ENCODE data around the gene TBL1X.

TBL1X gene

GRCh38 chrX:9587642-9588041 is 122.8 kb downstream of the TBL1X start:
- no peaks in the 10 kb centered on the region for H3K9me3 ChIP-seq
- no peaks in the 10 kb centered on the region for H3K4me1 ChIP-seq (ENCODE audit: control insufficient read depth in 1 of 2, insufficient read depth in 1 of 2, low read depth in 1 of 2, low read length in 1 of 2)
- no peaks in the 10 kb centered on the region for H3K36me3 ChIP-seq
- no peak overlapping the region for H3K27ac ChIP-seq
- no peaks in the 10 kb centered on the region for H3K27me3 ChIP-seq
- H3K4me3 ChIP-seq (ENCODE audit: low read depth in 1 of 2, low read length in 1 of 2): no peak overlapping the region
- no peak for TF ChIP-seq CTCF (IDR thresholded peaks at IDR 0.05)

DNA sequence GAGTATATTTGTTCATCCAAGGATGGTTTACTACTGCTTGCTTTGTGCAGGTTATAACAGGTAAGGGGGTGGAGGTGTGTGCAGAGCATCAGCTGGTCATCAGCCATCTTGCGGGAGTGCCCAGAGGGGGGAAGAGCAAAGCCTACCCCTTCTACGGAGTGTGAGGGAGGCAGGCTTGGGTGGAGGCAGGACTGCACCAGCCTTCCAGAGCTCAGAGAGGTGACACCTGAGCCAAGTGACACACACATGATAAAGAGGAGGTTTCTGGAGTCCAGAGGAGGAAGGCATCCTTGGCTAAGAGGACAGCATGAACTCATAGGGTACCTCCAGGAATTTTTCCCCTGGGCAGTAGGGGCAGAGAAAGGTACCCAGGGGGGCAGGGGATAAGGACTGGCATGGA is 126.6 kb downstream of the TBL1X start:
- Histone ChIP-seq H3K4me1 (ENCODE audit: control insufficient read depth in 1 of 2, insufficient read depth in 1 of 2, low read depth in 1 of 2, low read length in 1 of 2) (peaks cover 0 to 3% of the 10 kb centered on the region in 2 experiments), H3K27ac (no peak overlapping the region)
- no peak for TF ChIP-seq CTCF (IDR thresholded peaks at IDR 0.05)

DNA sequence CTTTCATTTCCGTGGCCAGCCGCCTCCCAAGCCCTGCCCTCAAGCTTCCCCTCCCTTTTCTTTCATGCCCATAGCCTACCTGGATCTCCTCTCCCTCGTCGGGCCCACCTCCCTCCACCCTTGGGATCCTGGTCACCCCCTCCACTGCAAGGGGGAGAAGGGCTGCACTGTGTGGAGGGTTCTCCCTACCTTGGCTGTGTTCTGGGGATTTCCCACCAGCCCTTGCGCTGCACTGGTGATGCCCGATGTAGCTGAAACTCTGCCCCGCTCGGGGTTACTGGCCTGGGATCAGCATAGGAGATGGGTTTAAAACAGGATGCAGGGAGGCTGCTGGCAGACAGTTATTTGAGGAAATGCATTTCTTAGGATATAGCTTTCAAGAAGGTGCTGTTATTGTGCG is 128.9 kb downstream of the TBL1X start:
- no peak for TF ChIP-seq CTCF (IDR thresholded peaks at IDR 0.05)
- no peaks in the 10 kb centered on the region for H3K36me3 ChIP-seq
- H3K4me3 ChIP-seq (ENCODE audit: low read depth in 1 of 2, low read length in 1 of 2): no peak overlapping the region
- H3K27ac ChIP-seq: no peak overlapping the region
- H3K4me1 ChIP-seq (ENCODE audit: control insufficient read depth in 1 of 2, insufficient read depth in 1 of 2, low read depth in 1 of 2, low read length in 1 of 2): peaks cover 0 to 3% of the 10 kb centered on the region in 2 experiments
- H3K9me3 ChIP-seq: no peaks in the 10 kb centered on the region
- H3K27me3 ChIP-seq: no peaks in the 10 kb centered on the region

More for the DNA sequence above, 126.6 kb downstream of the TBL1X start:
- no peaks in the 10 kb centered on the region for H3K9me3 ChIP-seq
- H3K27me3 ChIP-seq: no peaks in the 10 kb centered on the region
- H3K4me3 ChIP-seq (ENCODE audit: low read depth in 1 of 2, low read length in 1 of 2): no peak overlapping the region
- no peaks in the 10 kb centered on the region for H3K36me3 ChIP-seq

DNA sequence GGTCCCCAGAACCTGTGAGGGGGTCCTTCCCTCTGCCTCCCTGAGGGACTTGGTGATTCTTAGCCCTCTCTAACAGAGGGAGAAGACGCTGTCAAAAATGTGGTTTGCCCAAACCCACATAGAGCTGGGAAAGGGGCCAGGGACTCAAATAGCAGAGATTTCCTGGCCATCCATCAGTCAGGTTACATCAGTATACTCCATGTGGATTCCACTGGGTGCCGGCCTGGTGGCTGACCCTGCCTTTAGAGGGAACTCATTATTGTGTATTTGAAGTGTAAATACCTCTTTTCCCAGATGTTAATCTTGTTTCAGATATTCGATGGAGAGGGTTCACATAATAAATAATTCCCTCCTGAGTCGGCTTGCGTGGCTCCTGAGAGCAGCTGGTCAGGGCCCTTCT is 130.3 kb downstream of the TBL1X start:
- no peak for TF ChIP-seq CTCF (IDR thresholded peaks at IDR 0.05)
- peaks cover 0 to 3% of the 10 kb centered on the region in 2 experiments for H3K4me1 ChIP-seq (ENCODE audit: control insufficient read depth in 1 of 2, insufficient read depth in 1 of 2, low read depth in 1 of 2, low read length in 1 of 2)
- H3K27me3 ChIP-seq: no peaks in the 10 kb centered on the region
- H3K9me3 ChIP-seq: no peaks in the 10 kb centered on the region
- no peak overlapping the region for H3K27ac ChIP-seq
- H3K4me3 ChIP-seq (ENCODE audit: low read depth in 1 of 2, low read length in 1 of 2): no peak overlapping the region
- H3K36me3 ChIP-seq: no peaks in the 10 kb centered on the region

GRCh38 chrX:9596837-9597236 is 132.0 kb downstream of the TBL1X start:
- Histone ChIP-seq H3K9me3 (no peaks in the 10 kb centered on the region), H3K27ac (no peak overlapping the region), H3K4me3 (ENCODE audit: low read depth in 1 of 2, low read length in 1 of 2) (no peak overlapping the region), H3K27me3 (no peaks in the 10 kb centered on the region), H3K36me3 (no peaks in the 10 kb centered on the region), H3K4me1 (ENCODE audit: control insufficient read depth in 1 of 2, insufficient read depth in 1 of 2, low read depth in 1 of 2, low read length in 1 of 2) (peaks cover 0 to 3% of the 10 kb centered on the region in 2 experiments)
- TF ChIP-seq CTCF (IDR thresholded peaks at IDR 0.05): no peak

Data from neutrophil (primary cell).